Measurements from ENCODE around the gene ZNF670.
A peak's percentile ranks its signal among the peaks of the same experiment; 100 is the strongest.
"Not testable (repeated sequence)": the region's sequence is repeated elsewhere in the genome, so short reads cannot be mapped to it uniquely, and the experiment has no call there.

ZNF670 gene

DNA sequence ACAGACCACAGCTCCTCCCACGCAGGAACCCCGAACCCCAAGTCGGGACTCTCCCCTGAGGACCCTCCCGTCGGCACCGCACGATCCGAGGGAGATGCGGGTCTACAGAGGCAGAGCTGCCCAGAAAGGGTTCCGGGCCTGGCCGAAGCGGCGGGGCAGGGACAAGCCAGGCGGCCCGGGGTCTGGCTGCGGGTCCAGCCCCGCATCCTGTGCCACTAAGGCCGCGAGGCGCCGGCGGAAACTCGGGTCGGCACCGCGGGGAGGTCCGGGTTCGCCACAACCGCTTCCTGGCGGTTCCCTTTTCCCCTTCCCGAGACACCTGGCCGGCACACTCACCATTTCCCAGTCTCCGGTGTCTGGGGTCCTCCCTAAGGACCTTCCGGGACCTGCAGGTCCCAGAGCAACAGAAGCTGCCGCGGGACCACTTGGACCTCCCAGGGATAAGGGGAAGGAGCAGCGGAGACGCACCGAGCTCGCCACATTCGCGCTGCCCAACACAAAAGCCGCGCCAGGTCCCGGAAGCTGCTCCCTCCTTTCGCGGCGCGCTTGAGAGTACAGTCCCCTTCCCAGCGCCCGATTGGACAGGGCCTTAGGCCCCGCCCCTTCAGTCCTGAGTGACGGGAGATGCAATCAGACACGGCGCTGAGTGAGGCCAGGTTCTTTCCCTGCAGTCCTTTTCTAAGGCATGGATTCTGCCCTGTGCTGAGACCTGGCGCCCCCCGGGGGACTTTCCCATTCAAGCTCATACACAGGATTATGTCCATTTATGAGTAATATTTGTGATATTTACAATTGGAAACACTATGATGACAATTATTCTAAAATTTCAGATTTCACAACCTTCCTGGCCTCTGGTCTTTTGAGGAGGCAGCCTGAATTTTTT, at the start of gene ZNF670:
Gene ZNF670, minus strand, starts transcription at position 554 of the 883 bp plus-strand sequence. Its CDS starts 215 bp downstream, at position 339.
- DNase-seq = peak; percentile 92

DNA sequence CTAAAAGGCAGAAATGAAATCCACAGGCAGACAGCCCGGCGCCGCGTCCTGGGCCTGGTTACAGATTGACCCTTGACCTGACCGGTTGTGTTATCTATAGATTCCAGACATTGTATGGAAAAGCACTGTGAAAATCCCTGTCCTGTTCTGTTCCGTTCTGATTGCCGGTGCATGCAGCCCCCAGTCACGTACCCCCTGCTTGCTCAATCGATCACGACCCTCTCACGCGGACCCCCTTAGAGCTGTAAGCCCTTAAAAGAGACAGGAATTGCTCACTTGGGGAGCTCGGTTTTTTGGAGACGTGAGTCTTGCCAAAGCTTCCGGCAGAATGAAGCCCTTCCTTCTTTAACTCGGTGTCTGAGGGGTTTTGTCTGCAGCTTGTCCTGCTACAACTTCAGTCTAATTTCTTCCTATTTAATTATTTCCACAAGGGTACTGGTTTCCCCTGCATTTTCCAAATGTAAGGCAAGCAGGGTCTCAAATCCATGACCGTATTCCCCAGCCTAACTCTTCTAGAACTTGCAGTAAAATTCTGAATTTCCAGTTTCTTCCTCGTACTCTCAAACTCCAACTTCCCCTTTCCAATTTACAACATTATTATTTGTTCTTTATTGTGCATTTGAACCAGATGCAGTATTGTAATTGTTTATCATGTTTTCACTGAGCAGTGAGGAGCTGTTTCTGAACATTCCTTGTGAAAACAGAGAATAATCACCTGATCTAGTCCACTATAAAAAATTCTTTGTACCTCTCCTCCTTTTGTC, 49.1 kb upstream of the ZNF670 start:
- DNase-seq = peak; percentile 27

DNA sequence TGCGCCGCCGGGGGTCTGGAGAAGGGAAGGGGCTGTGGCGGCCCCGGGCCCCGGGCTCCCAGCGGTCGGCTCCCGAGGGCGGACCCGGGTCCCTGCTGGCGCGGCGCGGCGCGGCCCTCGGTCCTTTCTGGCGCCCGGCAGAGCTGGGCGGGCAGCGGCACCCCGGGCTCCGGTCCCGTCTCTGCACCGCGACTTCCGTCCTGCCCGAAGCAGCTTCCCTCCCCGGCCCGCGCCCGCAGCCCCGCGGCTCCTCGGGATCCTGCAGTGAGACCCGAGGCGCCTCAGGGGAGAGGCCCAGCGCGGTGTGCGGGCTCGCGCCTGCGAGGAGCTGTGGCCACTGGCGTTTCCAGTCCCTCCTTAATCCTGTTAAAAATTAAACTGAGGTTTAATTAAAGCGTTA, 48.0 kb upstream of the ZNF670 start:
- DNase-seq = not testable (repeated sequence)

DNA sequence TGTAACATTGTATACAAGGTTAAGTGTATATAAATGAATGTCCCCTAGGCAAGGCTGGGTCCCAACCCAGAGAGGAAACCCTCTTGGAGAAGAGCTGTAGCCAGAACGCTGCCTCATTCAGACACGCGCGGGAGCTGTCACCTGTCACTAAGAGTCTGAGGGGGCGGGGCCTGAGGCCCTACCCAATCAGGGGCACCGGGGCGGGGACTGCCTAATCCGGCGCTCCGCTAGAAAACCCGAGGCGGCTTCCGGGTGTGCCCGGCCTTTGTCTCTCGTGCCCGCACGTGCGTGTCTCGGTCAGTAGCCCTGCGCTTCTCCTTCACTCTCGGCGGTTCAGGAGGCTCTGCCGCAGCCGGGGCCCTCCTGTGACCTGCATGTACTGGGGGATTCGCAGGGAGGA, 47.6 kb upstream of the ZNF670 start:
- DNase-seq = not testable (repeated sequence)

DNA sequence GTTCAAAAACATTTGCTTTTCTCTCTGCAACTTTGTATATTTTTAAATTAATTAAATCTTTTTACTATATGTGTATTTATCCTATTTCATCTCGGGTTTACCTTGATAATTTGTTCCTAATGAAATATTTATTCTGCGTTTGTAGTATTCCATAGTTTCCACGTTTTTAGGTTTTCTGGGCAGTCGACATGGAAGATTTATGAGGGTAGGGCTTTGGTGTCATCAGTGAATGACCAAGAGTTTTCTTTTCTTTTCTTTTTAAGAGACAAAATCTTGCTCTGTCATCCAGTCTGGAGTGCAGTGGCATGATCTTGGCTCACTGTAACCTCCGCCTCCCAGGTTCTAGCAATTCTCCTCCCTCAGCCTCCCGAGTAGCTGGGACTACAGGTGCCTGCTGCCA, 42.8 kb upstream of the ZNF670 start:
- no peak for DNase-seq

DNA sequence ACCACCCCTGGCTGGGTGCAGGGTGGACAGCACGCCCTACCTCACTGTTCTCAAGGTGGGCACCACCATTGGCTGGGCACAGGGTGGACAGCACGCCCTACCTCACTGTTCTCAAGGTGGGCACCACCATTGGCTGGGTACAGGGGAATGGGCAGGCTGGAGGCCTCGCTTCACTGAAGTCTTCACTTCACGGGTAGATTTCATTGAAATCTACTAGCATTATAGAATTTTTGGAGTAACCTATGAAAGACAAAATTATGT, 41.7 kb upstream of the ZNF670 start:
- not testable (repeated sequence) for DNase-seq

DNA sequence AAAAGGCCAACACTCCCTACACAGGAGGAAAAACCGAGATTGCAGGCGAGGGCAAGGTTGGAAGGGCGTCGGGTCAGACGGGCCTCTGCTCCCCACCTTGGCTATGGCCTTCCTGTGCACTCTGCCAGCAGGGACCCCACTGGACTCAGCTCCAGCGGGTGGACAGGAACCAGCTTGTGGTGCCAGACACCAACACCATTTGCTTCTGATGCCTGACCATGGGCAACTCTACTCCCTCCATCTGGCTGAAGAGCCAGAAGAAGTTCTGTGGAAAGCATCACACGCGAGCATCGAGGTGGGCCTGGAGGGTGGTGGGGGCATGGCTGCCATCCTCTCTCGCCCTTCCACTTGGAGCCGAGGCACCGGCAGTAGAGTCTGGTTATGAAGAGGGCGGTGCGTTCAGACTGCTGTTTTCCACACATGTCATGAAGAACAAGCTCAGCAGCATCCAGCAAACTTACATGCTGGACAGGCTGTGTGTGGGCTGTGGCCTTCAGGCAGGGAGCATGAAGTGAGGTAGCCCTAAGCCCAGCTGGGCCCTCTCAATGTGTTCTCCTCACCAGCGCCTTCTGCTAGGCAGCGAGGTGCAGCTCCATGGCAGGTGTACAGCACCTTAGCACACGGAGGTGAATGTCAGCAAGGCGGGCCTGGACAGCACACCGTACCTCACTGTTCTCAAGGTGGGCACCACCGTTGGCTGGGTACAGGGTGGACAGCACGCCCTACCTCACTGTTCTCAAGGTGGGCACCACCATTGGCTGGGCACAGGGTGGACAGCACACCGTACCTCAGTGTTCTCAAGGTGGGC, 41.2 kb upstream of the ZNF670 start:
- no peak for DNase-seq

DNA sequence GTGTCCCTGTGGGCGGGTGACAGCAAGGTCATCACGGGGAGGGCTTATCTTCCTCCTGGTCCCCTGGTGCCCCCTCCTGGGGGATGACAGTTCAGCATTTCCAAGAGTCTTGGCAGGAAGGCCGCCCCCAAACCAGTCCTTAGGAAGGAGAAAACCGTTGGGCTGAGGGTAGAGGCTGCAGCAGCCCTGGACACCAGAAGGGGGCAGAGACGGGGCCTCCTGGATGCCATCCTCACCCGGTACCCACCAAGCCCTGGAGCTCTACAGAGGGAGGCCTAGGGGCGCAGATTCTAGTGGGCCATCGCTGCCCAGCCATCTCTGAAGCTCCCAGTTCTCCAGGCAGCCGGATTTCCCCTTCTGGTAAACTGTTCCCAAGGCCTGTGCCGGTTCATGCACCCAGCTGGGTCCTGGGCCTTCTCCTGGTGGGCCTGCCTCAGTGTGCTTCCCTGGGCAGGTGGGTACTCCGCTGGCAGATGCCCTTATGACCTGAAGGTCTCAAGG, 40.4 kb upstream of the ZNF670 start:
- DNase-seq = no peak

DNA sequence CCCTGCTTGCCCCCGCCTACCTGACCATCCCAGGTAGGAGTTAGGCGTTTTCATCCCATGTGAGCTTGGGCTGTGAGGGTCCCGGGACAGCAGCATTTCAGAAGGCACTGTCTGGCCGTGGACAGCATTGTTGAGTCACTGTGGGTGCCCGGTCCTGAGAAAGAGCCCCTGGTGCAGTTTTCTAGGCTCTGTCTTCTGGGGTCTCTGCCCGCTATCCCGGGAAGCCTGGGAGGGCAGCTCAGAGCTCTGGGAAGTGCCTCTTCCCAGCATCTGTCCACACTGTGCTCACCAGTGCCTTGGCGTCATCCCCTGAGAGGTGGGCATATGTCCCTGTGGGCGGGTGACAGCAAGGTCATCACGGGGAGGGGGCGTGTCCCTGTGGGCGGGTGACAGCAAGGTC, 36.9 kb upstream of the ZNF670 start:
- no peak for DNase-seq

DNA sequence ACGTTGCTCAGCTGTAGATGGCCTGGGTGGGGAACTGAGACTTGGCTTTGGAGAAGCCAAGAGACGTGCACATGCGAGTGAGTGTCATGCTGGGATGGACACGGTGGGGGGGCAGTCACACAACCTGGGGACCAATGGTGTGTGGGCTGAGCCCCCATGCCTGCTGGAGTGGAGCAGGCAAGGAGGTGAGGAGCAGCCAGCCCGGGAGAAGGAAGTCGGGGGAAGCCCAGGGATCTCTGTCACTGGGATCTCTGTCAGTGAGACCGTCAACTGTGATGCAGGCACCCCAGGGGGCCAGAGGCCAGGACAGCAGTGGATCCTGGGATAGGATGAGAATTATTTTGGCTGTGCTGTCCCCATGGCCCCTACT, 36.5 kb upstream of the ZNF670 start:
- no peak for DNase-seq

DNA sequence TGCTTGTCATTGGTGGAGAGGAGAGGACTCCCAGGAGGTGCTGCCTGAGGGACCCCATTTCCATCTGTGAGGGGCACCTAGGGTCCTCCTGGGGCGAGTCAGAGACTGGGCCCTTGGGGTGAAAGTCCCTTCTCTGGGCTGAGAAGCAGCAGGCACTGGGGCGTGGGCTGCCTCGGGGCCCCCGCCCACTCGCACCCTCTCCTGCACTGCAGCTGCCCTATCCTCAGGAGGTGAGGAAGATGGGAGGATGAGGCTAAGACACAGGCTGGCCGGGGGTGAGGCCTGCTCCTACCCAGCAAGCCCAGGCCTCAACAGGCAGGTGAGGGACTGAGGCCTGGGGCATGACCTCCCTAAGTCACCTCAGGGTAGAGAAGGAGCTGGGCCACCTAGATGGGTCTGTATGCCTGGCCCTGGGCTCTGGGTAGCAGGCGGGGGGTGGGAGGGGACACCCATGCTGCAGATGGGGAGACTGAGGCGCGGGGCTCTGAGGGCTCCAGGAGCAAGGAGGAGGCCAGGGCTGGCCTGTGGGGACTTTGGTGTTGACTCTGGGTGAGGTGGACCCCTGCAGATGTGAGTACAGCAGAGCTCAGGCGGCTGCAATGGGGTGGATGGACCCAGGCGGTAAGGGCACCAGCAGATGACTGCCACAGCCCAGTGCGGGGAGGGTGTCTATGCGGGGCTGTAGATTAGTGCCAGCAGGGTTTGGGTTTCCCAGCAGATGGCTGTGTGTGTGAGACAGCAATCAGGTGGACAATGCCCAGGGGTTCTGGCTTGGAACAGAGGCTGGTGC, 35.9 kb upstream of the ZNF670 start:
- DNase-seq = no peak

DNA sequence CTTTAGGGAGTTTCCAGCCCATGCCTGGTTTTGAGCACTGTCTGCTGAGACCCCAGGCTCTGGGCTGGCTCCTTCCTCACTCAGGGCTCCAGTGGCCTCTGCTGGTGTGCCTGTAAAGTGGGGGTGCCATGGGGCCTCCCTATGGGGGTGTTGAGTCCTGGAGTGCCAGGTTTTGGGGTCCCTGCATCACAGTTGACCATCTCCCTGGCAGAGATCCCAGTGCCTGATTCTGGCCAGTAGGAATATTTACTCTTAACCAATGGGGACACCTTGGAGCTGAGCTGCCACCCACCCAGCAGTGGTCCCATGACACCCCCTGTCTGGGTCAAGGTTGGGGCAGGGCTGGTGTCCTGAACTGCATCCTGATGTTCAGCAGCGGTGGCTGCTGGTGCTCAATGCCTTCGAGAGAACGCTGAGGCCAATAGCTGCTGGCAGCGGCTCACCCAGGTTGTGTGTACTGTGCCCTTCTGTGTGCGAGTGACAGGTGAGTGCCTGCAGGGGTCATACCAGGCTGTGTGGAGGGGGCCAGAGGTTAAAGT, 35.2 kb upstream of the ZNF670 start:
- no peak for DNase-seq

DNA sequence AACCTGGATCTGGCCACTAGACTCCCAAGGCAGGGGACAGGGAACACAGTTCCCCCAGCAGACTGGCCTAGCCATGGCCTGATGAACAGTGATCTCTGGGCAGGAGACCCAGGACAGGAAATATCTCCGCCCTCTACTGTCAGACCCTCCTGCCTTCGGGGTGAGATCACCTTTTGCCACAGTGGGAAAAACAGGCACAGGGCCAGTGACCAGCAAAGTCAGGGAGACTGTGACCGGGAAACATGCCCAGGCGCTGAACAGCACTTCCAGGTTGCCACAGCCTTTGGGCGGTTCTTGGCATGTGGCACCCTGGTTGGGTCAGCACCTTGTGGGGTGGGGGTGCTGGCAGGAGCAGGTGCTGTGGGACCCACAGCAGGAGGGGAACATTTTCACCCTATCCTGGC, 34.5 kb upstream of the ZNF670 start:
- no peak for DNase-seq

DNA sequence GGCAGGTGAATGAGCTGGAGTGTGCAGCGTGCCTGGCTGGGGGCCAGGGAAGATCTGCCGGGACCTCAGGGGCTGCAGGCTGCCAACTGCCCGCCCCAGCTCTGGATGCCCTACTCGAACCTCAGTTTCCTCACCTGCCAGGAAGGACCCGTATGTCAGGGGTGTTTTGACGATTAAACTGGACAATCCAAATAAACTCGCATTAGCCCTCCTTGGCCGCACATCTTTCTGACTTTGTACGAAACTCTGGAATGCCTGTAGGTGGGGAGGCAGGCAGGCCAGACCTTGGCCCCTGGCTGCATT, 33.8 kb upstream of the ZNF670 start:
- no peak for DNase-seq

DNA sequence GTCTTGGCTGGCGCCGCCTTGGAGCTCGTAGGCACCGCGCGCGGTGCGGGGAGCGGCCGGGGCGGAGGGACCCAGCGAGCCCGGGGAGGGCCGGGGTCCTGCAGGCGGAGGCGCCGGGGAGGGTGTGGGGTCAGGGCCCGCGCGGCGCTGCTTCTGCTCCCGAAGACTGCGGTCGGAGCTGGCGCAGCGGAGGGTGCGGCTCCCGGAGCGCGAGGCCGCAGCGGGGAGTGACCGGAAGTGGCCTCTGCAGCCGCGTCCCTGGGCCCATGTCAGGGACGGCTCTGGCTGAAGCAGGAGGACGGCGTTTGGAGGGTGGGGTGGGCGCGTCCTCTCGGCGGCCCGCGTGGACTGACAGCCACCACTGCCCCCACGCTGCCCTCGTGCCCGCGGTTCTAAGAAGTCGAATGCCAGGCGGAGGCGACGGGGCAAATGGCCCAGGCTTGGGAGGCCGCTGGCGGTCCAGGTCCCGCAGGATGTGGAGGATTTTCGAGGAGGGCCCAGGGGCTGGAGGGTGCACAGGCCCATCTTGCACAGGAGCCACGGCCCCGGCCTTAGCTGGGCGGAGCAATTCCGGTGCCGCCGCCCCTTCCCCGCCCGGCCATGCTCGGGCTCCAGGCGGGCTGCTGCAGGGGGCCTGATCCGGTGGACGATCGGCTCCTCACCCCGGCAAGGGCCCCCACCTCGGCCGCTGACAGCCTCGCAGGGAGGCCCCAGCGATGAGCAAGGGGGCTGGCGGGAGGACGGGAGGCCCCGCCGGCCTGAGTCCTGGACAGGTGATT, 33.3 kb upstream of the ZNF670 start:
- no peak for DNase-seq

DNA sequence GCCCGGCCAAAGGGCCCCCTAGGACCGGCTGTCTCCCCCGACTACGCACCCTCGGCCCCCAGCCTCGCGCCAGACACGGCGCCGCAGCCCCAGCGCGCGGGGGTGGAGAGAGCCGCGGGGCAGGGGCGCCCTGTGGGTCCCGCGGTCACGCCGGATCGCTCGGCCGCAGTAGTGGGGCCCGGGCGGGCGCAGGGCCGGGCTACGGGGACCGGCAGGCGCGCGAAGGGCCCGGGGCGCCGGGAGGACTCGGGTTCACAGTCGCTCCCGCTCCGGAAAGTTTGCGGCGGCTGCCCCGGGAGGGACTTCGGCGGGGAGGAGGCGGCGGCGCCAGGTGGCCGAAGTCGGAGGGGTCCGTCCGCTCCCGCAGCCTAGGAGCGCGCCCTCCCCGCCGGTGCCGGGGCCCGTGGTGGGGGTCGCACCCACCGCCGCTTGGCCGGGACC, 32.7 kb upstream of the ZNF670 start:
- no peak for DNase-seq

DNA sequence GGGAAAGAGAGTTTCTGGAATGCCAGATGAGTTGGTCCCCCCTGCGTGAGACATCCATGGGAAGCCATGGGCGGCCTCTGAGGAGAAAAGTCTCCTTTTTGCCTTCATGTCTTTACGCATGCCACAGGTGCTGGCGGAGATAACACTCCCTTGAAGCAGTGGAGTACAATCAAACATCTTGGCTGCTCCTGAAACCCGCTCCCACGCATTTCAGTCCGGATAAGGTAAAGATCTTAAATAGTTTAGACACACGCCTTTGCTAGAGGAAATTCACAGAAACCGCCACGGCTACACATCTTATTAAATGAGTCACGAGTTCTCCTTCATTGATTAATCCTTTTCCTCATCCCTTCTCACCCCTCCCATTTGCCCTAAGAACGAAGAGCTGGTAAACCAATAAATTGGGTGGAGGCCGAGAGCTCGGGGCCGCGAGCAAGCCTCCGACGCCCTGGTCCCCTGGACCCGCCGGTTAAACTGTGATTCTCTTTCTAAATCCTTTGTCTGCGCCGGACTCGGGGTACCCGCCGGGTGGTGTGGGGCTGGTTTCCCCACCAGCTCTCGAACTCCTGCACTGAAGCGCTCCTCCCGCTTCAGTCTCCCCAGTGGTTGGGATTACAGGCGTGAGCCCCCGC, 32.1 kb upstream of the ZNF670 start:
- no peak for DNase-seq

DNA sequence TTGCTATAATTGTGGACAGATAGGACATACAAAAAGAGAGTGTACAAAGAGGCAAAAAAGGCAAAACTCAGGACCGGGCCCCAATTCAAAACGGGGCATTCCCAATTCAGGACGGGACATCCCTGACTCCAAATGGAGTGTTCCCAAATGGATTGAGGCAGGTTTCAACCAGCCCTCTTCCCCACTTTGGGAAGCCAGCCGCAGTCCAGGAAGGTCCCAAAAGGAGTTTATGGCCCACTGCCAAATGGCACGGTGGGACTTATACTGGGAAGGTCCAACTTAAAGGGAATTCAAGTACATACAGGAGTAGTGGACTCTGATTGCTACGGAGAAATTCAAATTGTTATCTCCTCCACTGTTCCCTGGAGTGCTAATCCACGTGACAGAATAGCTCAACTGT, 29.1 kb upstream of the ZNF670 start:
- DNase-seq = no peak

DNA sequence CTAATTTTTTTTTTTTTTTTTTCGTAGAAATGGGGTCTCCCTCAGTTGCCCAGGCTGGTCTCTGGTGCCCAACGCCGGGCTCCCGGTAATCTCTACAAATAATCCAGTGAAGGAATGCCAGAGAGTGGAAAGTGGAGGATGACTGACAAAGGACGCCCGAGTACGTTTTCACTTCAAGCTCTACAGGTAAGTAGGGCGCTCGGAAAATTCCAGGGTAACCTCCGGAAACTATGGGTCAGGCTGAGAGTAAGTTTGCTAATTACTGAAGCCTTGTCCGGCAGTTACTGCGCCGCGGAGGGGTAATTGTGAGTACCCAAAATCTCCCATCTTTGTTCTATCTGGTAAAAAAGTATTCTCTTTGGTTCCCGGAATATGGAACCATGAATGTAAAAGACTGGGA, 27.4 kb upstream of the ZNF670 start:
- DNase-seq = no peak

DNA sequence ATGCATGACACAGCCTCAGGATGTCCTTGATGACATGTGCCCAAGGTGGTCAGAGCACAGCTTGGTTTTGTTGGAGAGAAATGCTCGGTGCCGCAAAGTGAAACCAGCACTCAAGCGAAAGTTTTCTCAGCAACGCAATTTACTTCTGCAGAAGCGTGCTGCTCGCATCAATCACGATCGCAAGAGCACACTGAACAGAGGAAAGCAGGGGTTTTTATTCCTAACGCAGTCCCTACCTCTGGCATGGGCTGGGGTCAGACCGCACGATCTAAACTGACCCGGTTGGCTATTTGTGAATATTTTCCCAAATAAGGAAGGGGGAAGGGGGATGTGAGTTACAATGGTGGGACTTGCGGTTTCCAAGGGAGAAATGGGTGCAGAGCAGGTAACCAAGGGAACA, 26.4 kb upstream of the ZNF670 start:
- DNase-seq = no peak

Data from MV-4-11 (cell line).